Effector memory CD8-positive, alpha-beta T cell (primary cell): ENCODE measurements around the gene CRHR1.

Experiments used
- ATAC-seq: fragments of 150-1000 bp; cut with Tn5 transposase; replicated peaks from 2 replicates; pipeline ENCODE4 v1.10.0; 2021; ENCODE audit warnings: mild to moderate bottlenecking, moderate library complexity
- DNase-seq, 3 experiments: peaks; one replicate each; pipeline ENCODE4 v3.0.0; 2021
- H3K27ac Mint-ChIP-seq, 2 donors: one replicate each; pipeline ENCODE4 v1.8.0; 2022; ENCODE audit warnings: mild to moderate bottlenecking in 2 of 2, mixed read lengths in 2 of 2, moderate library complexity in 2 of 2
- H3K27me3 Mint-ChIP-seq, 2 donors: one replicate each; pipeline ENCODE4 v1.8.0; 2022; ENCODE audit warnings: mixed read lengths in 2 of 2
- H3K36me3 Mint-ChIP-seq: one replicate; pipeline ENCODE4 v1.8.0; 2022; ENCODE audit warnings: mild to moderate bottlenecking, moderate library complexity, mixed read lengths; ENCODE audit not compliant: insufficient read depth
- H3K4me1 Mint-ChIP-seq, 2 donors: one replicate each; pipeline ENCODE4 v1.8.0; 2022; ENCODE audit warnings: low read depth in 2 of 2, mixed read lengths in 2 of 2
- H3K4me3 Mint-ChIP-seq, 2 donors: one replicate each; pipeline ENCODE4 v1.8.0; 2022; ENCODE audit warnings: mild to moderate bottlenecking in 2 of 2, mixed read lengths in 2 of 2, moderate library complexity in 2 of 2
- H3K9me3 Mint-ChIP-seq, 2 donors: one replicate each; pipeline ENCODE4 v1.8.0; 2022; ENCODE audit warnings: mixed read lengths in 2 of 2

Gene CRHR1

DNA sequence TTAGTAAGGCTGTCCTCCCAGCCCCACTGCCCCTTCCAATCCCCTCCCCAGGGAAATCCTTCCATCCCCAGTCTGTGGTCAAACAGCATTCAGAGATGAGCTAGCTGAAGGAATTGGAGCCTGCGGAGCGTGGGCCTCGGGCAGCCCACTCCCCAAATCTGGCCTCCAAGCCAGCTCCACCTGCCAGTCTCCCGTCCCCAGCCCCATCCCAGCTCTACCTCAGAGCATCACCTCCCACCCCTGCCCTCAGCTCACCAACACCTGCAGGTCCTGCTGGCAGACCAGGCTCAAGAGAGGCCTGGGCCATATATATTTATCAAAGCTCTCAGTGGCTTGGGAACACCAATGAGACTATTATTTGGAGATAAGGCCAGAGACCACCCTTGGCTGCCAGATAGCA is 55.3 kb downstream of the CRHR1 start:
- H3K27me3 Mint-ChIP-seq, result peaks cover 0 to 52% of the 10 kb centered on the region in 2 donors
- H3K36me3 Mint-ChIP-seq, result no peaks in the 10 kb centered on the region
- no peak overlapping the region for H3K27ac Mint-ChIP-seq
- H3K4me3 Mint-ChIP-seq, result no peak overlapping the region
- H3K9me3 Mint-ChIP-seq, result no peaks in the 10 kb centered on the region
- no peaks in the 10 kb centered on the region for H3K4me1 Mint-ChIP-seq
- DNase-seq (no peak), ATAC-seq (no peak)

DNA sequence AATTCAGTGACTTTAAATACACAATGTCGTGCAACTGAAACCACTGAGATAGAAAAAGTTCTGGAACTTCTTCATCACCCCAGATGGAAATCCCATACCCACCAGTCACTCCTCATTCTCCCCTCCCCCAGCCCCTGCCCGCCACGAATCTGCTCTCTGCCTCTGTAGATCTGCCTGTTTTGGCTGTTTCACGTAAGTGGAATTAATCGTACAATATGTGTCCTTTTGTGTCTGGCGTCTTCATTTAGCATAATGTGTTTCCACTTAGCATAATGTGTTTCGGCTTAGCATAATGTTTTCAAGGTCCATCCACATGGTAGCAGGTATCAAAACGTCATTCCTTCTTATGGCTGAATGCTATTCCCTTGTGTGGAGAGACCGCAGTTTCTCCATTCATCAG is 57.1 kb downstream of the CRHR1 start:
- Mint-ChIP-seq H3K36me3 (no peaks in the 10 kb centered on the region), H3K4me3 (no peak overlapping the region), H3K9me3 (no peaks in the 10 kb centered on the region), H3K27ac (no peak overlapping the region), H3K4me1 (no peaks in the 10 kb centered on the region), H3K27me3 (peaks cover 0 to 39% of the 10 kb centered on the region in 2 donors)
- DNase-seq (no peak), ATAC-seq (no peak)

DNA sequence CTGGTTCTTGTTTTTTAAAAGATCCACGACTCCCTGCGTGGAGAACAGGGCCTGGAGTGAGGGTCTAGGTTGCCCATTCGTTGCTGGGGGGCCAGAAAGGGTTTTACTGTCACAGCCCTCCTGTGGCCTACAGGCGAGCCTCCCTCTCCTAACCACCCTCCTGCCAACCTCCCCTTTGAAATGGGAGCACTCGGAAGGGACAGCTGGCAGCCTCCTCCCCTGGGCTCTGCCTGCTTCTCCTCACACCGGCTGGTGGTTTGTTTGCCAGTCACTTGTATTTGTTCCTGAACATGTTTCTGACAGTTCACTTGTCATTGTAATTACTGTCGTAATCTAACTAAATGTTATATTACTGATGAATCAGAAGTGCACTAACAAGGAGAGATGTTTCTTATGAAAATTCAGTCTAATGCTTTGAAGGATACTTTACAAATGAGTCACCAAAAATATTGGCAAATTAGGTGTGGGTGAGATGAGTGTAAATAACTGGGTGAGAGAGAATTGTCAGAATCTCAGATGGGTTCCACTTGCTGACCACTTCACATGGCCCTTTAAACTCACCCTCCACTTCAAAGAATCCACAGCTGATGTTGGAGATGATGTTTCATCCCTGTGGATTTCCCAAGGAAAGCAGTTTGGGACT is 57.9 kb downstream of the CRHR1 start:
- Mint-ChIP-seq H3K4me3 (no peak overlapping the region), H3K9me3 (no peaks in the 10 kb centered on the region), H3K36me3 (no peaks in the 10 kb centered on the region), H3K27me3 (peaks cover 0 to 39% of the 10 kb centered on the region in 2 donors), H3K4me1 (no peaks in the 10 kb centered on the region), H3K27ac (no peak overlapping the region)
- ATAC-seq (no peak), DNase-seq (no peak)

DNA sequence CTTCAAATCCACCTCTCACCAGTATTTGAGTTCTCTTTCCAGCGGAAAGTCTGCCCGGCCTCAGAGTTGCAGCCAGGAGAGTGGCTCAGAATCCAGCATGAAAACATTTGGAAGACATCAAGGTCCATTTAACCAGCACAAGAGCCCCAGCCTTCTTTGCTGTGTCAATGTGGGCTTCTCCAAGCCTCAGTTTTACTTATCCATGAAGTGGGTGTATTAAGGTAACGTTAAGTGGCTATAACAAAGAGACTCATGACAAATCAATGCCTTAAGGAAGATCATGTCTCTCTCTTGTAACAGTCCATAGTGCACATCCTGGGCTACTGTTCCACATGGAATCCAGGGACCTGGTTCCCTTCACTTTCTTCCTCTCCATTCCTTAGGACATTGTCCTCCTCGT is 59.6 kb downstream of the CRHR1 start:
- ATAC-seq (no peak), DNase-seq (no peak)
- H3K27ac Mint-ChIP-seq, result no peak overlapping the region
- H3K27me3 Mint-ChIP-seq, result peaks cover 0 to 41% of the 10 kb centered on the region in 2 donors
- H3K9me3 Mint-ChIP-seq, result no peaks in the 10 kb centered on the region
- no peaks in the 10 kb centered on the region for H3K4me1 Mint-ChIP-seq
- H3K4me3 Mint-ChIP-seq, result no peak overlapping the region
- peaks cover 3% of the 10 kb centered on the region for H3K36me3 Mint-ChIP-seq

DNA sequence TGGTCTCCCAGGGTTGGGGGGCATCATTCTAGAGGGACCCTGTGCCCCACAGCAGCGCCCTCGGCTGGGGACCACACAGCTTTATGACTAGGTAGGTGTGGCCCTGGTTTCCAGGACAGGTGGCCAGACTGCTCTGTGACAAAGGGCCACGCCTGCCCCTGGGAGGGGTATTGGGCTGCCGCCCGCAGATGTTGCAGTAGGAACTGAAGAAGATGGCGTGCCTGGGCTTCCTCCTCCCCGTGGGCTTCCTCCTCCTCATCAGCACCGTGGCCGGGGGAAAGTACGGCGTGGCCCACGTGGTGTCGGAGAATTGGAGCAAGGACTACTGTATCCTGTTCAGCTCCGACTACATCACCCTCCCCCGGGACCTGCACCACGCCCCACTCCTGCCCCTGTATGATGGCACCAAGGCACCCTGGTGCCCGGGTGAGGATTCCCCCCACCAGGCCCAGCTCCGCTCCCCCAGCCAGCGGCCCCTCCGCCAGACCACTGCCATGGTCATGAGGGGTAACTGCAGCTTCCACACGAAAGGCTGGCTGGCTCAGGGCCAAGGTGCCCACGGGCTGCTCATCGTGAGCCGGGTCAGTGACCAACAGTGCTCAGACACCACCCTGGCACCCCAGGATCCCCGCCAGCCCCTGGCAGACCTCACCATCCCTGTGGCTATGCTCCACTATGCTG is 60.7 kb downstream of the CRHR1 start, which contains the start of gene SPPL2C:
TSS of gene SPPL2C (plus strand) at position 187 of the 681 bp plus-strand sequence. CDS start at position 213, 26 bp downstream.
- H3K36me3 Mint-ChIP-seq, result peaks cover 3% of the 10 kb centered on the region
- ATAC-seq (no peak), DNase-seq (no peak)
- no peaks in the 10 kb centered on the region for H3K9me3 Mint-ChIP-seq
- peaks cover 0 to 38% of the 10 kb centered on the region in 2 donors for H3K27me3 Mint-ChIP-seq
- no peaks in the 10 kb centered on the region for H3K4me1 Mint-ChIP-seq
- no peak within 1 kb of the TSS for H3K4me3 Mint-ChIP-seq
- H3K27ac Mint-ChIP-seq, result no peak within 1 kb of the TSS

DNA sequence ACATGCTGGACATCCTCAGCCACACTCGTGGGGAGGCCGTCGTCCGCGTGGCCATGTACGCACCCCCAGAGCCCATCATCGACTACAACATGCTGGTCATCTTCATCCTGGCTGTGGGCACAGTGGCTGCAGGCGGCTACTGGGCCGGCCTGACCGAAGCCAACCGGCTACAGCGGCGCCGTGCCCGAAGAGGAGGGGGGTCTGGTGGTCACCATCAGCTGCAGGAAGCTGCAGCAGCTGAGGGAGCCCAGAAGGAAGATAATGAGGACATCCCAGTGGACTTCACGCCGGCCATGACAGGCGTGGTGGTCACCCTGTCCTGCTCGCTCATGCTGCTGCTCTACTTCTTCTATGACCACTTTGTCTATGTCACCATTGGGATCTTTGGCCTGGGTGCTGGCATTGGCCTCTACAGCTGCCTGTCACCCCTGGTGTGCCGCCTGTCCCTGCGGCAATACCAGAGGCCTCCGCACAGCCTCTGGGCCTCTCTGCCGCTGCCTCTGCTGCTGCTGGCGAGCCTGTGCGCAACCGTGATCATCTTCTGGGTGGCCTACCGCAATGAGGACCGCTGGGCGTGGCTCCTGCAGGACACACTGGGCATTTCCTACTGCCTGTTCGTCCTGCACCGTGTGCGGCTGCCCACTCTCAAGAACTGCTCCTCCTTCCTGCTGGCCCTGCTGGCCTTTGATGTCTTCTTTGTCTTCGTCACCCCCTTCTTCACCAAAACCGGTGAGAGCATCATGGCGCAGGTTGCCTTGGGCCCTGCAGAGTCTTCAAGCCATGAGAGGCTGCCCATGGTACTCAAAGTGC is 61.5 kb downstream of the CRHR1 start:
- Mint-ChIP-seq H3K4me3 (no peak overlapping the region), H3K27ac (no peak overlapping the region), H3K27me3 (peaks cover 0 to 42% of the 10 kb centered on the region in 2 donors), H3K9me3 (no peaks in the 10 kb centered on the region), H3K36me3 (peaks cover 3% of the 10 kb centered on the region), H3K4me1 (no peaks in the 10 kb centered on the region)
- no peak for ATAC-seq
- no peak for DNase-seq

DNA sequence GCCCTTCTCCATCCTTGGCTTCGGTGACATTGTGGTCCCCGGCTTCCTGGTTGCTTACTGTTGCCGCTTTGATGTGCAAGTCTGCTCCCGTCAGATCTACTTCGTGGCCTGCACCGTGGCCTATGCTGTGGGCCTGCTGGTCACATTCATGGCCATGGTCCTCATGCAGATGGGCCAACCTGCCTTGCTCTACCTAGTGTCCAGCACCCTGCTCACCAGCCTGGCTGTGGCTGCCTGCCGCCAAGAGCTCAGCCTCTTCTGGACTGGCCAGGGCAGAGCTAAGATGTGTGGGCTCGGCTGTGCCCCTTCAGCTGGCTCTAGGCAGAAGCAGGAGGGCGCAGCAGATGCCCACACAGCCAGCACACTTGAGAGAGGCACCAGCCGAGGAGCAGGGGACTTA is 62.1 kb downstream of the CRHR1 start:
- no peak for DNase-seq
- Mint-ChIP-seq H3K27me3 (peaks cover 0 to 48% of the 10 kb centered on the region in 2 donors), H3K9me3 (no peaks in the 10 kb centered on the region), H3K36me3 (peaks cover 3% of the 10 kb centered on the region), H3K4me1 (no peaks in the 10 kb centered on the region), H3K27ac (no peak overlapping the region), H3K4me3 (no peak overlapping the region)
- no peak for ATAC-seq

DNA sequence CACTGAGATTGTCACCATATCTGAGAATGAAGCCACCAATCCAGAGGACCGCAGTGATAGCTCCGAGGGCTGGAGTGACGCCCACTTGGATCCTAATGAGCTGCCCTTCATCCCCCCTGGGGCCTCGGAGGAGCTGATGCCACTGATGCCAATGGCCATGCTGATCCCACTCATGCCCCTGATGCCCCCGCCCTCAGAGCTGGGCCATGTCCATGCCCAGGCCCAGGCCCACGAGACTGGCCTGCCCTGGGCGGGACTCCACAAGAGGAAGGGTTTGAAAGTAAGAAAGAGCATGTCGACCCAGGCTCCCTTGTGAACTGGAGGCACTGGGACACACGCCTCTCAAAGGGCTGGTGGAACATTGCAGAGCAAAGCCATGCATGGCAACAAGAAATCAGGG is 62.5 kb downstream of the CRHR1 start:
- no peaks in the 10 kb centered on the region for H3K4me1 Mint-ChIP-seq
- ATAC-seq (no peak), DNase-seq (no peak)
- no peaks in the 10 kb centered on the region for H3K9me3 Mint-ChIP-seq
- no peak overlapping the region for H3K27ac Mint-ChIP-seq
- no peak overlapping the region for H3K4me3 Mint-ChIP-seq
- peaks cover 3% of the 10 kb centered on the region for H3K36me3 Mint-ChIP-seq
- peaks cover 0 to 52% of the 10 kb centered on the region in 2 donors for H3K27me3 Mint-ChIP-seq

DNA sequence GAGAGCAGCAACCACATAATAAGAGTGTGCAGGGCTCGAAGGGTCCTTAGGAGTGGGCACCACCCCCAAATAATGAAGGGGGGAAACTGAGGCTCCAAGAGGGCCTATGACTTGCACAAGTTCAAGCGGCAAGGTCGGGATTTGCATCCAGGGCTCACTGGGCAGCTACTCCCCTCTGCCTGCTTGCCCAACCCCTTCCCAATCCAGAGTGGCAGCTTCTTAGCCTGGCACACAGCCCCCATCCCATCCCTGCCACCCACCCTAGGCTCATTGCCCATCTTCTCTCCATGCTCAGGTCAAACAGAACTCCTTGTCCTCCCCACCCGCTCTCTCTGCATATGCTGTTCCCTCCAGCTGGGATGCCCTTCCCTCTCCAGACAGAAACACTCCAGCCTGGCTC is 63.0 kb downstream of the CRHR1 start:
- Mint-ChIP-seq H3K27ac (no peak overlapping the region), H3K36me3 (peaks cover 3% of the 10 kb centered on the region), H3K4me1 (no peaks in the 10 kb centered on the region), H3K4me3 (no peak overlapping the region), H3K27me3 (peaks cover 0 to 55% of the 10 kb centered on the region in 2 donors), H3K9me3 (no peaks in the 10 kb centered on the region)
- no peak for DNase-seq
- no peak for ATAC-seq

DNA sequence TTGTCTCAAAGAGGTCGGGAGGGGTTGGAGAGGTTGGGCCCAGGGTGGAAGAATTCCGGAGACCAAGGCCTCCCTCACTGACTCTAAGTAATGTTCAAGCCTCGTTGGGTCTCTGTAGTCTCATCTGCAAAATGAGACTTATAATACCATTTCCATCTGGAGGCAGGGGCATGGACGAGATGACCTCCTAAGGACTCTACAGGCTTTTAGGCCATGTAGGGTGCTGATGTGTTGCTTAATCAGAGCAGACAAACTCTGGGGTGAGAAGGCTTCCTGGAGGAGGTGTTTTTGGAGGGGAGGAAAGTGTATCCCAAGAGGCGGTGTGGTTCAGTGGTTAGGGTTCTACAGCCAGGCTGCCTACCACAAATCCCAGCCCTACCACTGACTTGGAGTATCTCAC is 63.6 kb downstream of the CRHR1 start:
- Mint-ChIP-seq H3K4me3 (no peak overlapping the region), H3K27me3 (peaks cover 0 to 61% of the 10 kb centered on the region in 2 donors), H3K9me3 (no peaks in the 10 kb centered on the region), H3K27ac (no peak overlapping the region), H3K36me3 (peaks cover 3% of the 10 kb centered on the region), H3K4me1 (no peaks in the 10 kb centered on the region)
- DNase-seq (no peak), ATAC-seq (no peak)

DNA sequence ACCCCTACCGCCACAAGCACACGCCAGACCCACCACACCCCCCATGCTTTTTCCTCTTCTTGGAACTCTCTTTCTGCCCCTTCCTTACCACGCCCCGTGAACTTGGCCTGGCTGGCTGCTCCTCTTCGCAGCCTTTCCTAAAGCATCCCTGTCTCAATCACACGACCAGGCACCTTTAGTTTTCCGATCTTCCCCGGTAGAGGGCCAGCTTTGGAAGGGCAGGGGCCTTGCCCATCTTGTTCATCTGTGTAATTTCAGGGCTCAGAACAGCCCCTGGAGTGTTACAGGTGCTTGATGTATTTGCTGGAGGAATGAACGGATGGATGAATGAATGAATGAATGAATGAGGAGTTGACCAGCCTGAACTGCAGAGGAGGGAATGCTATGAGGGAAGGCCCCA is 64.3 kb downstream of the CRHR1 start:
- Mint-ChIP-seq H3K27me3 (peaks cover 0 to 67% of the 10 kb centered on the region in 2 donors), H3K4me3 (no peak overlapping the region), H3K9me3 (no peaks in the 10 kb centered on the region), H3K27ac (no peak overlapping the region), H3K4me1 (no peaks in the 10 kb centered on the region), H3K36me3 (peaks cover 3% of the 10 kb centered on the region)
- DNase-seq (no peak), ATAC-seq (no peak)

DNA sequence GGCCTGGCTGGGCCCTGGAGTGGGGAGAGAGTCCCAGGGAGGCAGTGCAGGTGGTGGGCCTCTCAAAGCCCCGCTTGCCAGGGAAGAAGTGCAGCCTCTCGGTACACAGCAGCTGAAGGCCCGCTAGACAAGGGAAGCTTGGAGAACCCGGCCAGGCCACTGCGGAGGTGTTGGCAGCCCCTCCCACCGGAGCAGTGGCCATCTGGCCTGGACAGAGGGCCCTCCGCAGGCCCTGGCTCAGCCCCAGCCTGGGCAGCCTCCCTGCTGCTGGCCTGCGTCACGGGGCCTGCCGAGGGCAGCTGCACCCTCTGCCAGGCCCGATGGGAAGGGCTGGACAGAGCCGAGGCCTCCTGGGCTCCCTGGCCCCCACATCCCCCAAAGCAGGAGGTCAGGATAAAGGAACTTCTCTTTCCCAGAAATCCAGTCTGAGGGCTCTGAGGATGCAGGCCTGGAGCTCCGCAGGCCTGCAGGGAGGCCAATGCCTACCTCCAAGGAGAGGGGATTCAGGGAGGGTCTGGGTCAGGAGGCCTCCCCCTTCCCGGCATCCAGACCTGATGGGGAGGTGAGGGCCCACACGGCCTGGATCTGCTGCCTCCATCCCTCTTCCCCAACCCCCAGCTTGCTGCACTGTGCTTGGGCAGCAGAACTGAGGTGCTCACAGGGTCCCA is 64.9 kb downstream of the CRHR1 start:
- H3K27me3 Mint-ChIP-seq, result peaks cover under 1 to 73% of the 10 kb centered on the region in 2 donors
- H3K36me3 Mint-ChIP-seq, result peaks cover 3% of the 10 kb centered on the region
- H3K27ac Mint-ChIP-seq, result no peak overlapping the region
- ATAC-seq (no peak), DNase-seq (no peak)
- no peaks in the 10 kb centered on the region for H3K9me3 Mint-ChIP-seq
- H3K4me3 Mint-ChIP-seq, result no peak overlapping the region
- H3K4me1 Mint-ChIP-seq, result no peaks in the 10 kb centered on the region

DNA sequence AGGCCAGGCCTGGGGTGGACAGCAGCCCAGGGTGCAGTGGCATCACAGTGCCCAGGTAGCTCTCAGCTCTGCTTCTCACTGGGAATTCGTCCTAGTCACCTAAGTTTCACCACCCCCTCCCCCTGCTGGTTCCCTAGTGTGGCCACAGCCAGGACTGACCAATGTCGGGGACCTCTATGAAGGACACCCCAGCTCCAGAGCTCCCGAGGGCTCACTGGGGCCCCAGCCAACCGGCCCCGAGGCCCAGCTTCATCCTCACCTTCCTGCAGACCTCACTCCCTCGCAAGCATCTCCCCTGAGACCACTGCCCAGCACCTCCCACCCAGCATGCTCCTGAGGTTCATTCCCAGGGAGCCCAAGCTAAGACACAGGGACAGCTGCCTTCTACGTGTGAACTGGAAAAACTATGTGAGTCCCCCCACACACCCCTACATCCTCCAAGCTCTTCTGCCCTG is 65.4 kb downstream of the CRHR1 start:
- DNase-seq, result no peak
- Mint-ChIP-seq H3K9me3 (no peaks in the 10 kb centered on the region), H3K27ac (no peak overlapping the region), H3K36me3 (peaks cover 3% of the 10 kb centered on the region), H3K4me1 (no peaks in the 10 kb centered on the region), H3K4me3 (no peak overlapping the region), H3K27me3 (peaks cover 6 to 79% of the 10 kb centered on the region in 2 donors)
- ATAC-seq, result no peak
